IMR-90 (cell line): Measurements from ENCODE around the gene ANO9. TPM values are rescaled to one million over a fixed set of nuclear protein-coding genes. Genes with fewer than 3 reads are reported as not detected.
A peak's percentile ranks its signal among the peaks of the same experiment; 100 is the strongest.

Experiments
- ATAC-seq: fragments of 200-7000 bp; cut with Tn5 transposase; 2 replicates; pipeline ENCODE4 v1.9.1; 2020; ENCODE audit warnings: low read depth, mild to moderate bottlenecking, moderate library complexity
- BruUV-seq: library from RNA; stranded (reverse); fragments of 400-500 nt; replicated peaks from 2 replicates; lab custom pipeline; 2021; lab: Mats Ljungman, UMichigan
- CTCF ChIA-PET: fragments of 300-600 bp; formaldehyde crosslinking; extraction: SDS; loops from one replicate; lab custom pipeline; 2021; ENCODE audit warnings: antibody characterized with exemption; lab: Yijun Ruan, JAX
- POLR2A ChIA-PET: fragments of 300-600 bp; sonication (Branson Sonifier 250); formaldehyde crosslinking; loops from one replicate; lab custom pipeline; 2022; ENCODE audit warnings: antibody characterized with exemption; ENCODE audit not compliant: unreplicated experiment; lab: Charles Lee
- DNase-seq: peaks from one replicate; pipeline ENCODE4 v3.0.0; 2013
- H2AFZ ChIP-seq: replicated peaks from 2 replicates; pipeline ENCODE3; 2013; ENCODE audit warnings: low read length, mild to moderate bottlenecking; ENCODE audit not compliant: poor library complexity
- H2AK5ac ChIP-seq: 2 replicates; pipeline ENCODE4 v1.6.1; 2013; ENCODE audit warnings: low read depth, low read length, inconsistent platforms
- H2AK9ac ChIP-seq: replicated peaks from 2 replicates; pipeline ENCODE3; 2013; ENCODE audit warnings: mild to moderate bottlenecking, low read depth, low read length, moderate library complexity; ENCODE audit not compliant: poor library complexity
- H2BK120ac ChIP-seq: 2 replicates; pipeline ENCODE4 v1.6.1; 2013; ENCODE audit warnings: low read depth, low read length, inconsistent platforms
- H2BK15ac ChIP-seq: 3 replicates; pipeline ENCODE4 v1.6.1; 2013; ENCODE audit warnings: low read depth, low read length, inconsistent platforms
- H2BK20ac ChIP-seq: 2 replicates; pipeline ENCODE4 v1.6.1; 2013; ENCODE audit warnings: low read depth, mild to moderate bottlenecking, inconsistent platforms, low read length, moderate library complexity
- H2BK5ac ChIP-seq: 2 replicates; pipeline ENCODE4 v1.6.1; 2013; ENCODE audit warnings: mild to moderate bottlenecking, low read depth, low read length, inconsistent platforms; ENCODE audit not compliant: poor library complexity, severe bottlenecking
- H3K14ac ChIP-seq: replicated peaks from 2 replicates; pipeline ENCODE4 v1.6.1; 2013; ENCODE audit warnings: low read depth, low read length, inconsistent platforms
- H3K18ac ChIP-seq: 2 replicates; pipeline ENCODE4 v1.6.1; 2013; ENCODE audit warnings: low read depth, low read length, control low read depth
- H3K23ac ChIP-seq: 2 replicates; pipeline ENCODE4 v1.6.1; 2013; ENCODE audit warnings: low read depth, low read length, inconsistent platforms
- H3K27ac ChIP-seq: 2 replicates; pipeline ENCODE4 v1.5.1; 2013; ENCODE audit warnings: mild to moderate bottlenecking, control low read depth, low read length; ENCODE audit not compliant: insufficient read depth
- H3K27me3 ChIP-seq: 2 replicates; pipeline ENCODE4 v1.6.1; 2013; ENCODE audit warnings: low read length; ENCODE audit not compliant: control insufficient read depth, insufficient read depth
- H3K36me3 ChIP-seq: 2 replicates; pipeline ENCODE4 v1.6.1; 2013; ENCODE audit warnings: low read length, mixed read lengths; ENCODE audit not compliant: control insufficient read depth, insufficient read depth
- H3K4ac ChIP-seq: 2 replicates; pipeline ENCODE4 v1.6.1; 2013; ENCODE audit warnings: low read depth, low read length, inconsistent platforms
- H3K4me1 ChIP-seq: 2 replicates; pipeline ENCODE4 v1.6.1; 2013; ENCODE audit warnings: low read length, mixed read lengths; ENCODE audit not compliant: control insufficient read depth, insufficient read depth
- H3K4me2 ChIP-seq: 2 replicates; pipeline ENCODE4 v1.6.1; 2013; ENCODE audit warnings: low read depth, mild to moderate bottlenecking, control low read depth, low read length, moderate library complexity
- H3K4me3 ChIP-seq: 2 replicates; pipeline ENCODE4 v1.5.1; 2013; ENCODE audit warnings: low read depth, mild to moderate bottlenecking, control low read depth, low read length, moderate library complexity; ENCODE audit not compliant: insufficient read depth
- H3K56ac ChIP-seq: 2 replicates; pipeline ENCODE4 v1.6.1; 2013; ENCODE audit warnings: low read length, inconsistent platforms; ENCODE audit not compliant: insufficient read depth; ENCODE audit errors: extremely low read depth
- H3K79me1 ChIP-seq, 2 experiments: 2 replicates each; pipeline ENCODE4 v1.6.1; 2013; ENCODE audit warnings: low read length in 2 of 2, inconsistent platforms in 1 of 2, low read depth in 1 of 2
- H3K9ac ChIP-seq: 2 replicates; pipeline ENCODE4 v1.6.1; 2013; ENCODE audit warnings: low read depth, low read length, control low read depth
- H3K9me1 ChIP-seq: 2 replicates; pipeline ENCODE4 v1.6.1; 2013; ENCODE audit warnings: low read length, inconsistent platforms; ENCODE audit not compliant: insufficient read depth
- H3K9me3 ChIP-seq: 2 replicates; pipeline ENCODE4 v1.6.1; 2013; ENCODE audit warnings: low read length; ENCODE audit not compliant: control insufficient read depth, insufficient read depth
- H4K20me1 ChIP-seq: 2 replicates; pipeline ENCODE4 v1.6.1; 2013; ENCODE audit warnings: low read length, inconsistent platforms; ENCODE audit not compliant: insufficient read depth
- H4K5ac ChIP-seq: 2 replicates; pipeline ENCODE4 v1.6.1; 2013; ENCODE audit warnings: mild to moderate bottlenecking, low read depth, low read length, control low read depth
- H4K8ac ChIP-seq, 2 experiments: 2 replicates each; pipeline ENCODE4 v1.6.1; 2013; ENCODE audit warnings: low read depth in 2 of 2, low read length in 2 of 2, control low read depth in 1 of 2, inconsistent platforms in 1 of 2
- H4K91ac ChIP-seq: 2 replicates; pipeline ENCODE4 v1.6.1; 2013; ENCODE audit warnings: low read depth, low read length, inconsistent platforms; ENCODE audit not compliant: insufficient read depth
- FOS ChIP-seq: fragments of 150-350 bp; IDR thresholded peaks from 2 replicates; pipeline ENCODE4 v1.6.1; 2016; ENCODE audit warnings: low read depth, low read length
- MAFK ChIP-seq: IDR thresholded peaks from 2 replicates; pipeline ENCODE4 v1.6.1; 2012; ENCODE audit warnings: low read depth, low read length, improper control_type of control experiment
- MAZ ChIP-seq: IDR thresholded peaks from 2 replicates; pipeline ENCODE4 v1.6.1; 2012; ENCODE audit warnings: low read depth, mild to moderate bottlenecking, low read length, improper control_type of control experiment, moderate library complexity, borderline replicate concordance
- POLR2A ChIP-seq: IDR thresholded peaks from 2 replicates; pipeline ENCODE4 v1.6.1; 2012; ENCODE audit warnings: mild to moderate bottlenecking, low read depth, low read length
- RAD21 ChIP-seq: IDR thresholded peaks from 2 replicates; pipeline ENCODE4 v1.6.1; 2012; ENCODE audit warnings: low read length, improper control_type of control experiment
- RFX5 ChIP-seq: IDR thresholded peaks from 2 replicates; pipeline ENCODE4 v1.8.0; 2012; ENCODE audit warnings: low read depth, mild to moderate bottlenecking, low read length, moderate library complexity
- WGBS, 2 experiments: methylation state at CpG; one replicate each; pipeline versions ENCODE4 v1.1.5 to v1.1.7; 2013; ENCODE audit warnings: missing lambda C conversion rate in 2 of 2; ENCODE audit not compliant: insufficient read length in 1 of 2; ENCODE audit errors: extremely low coverage in 2 of 2; 5-methylcytosine and 5-hydroxymethylcytosine counted together
- dilution Hi-C: fragments of 300-500 bp; cut with HindIII; formaldehyde crosslinking; loops from one replicate; pipeline ENCODE4 v1.14.3; 2018; ENCODE audit warnings: low sequenced_read_pairs; ENCODE audit not compliant: unreplicated experiment
- in situ Hi-C: fragments of 300-500 bp; cut with MboI; formaldehyde crosslinking; loops from 3 replicates; pipeline ENCODE4 v1.14.3; 2019; ENCODE audit warnings: low sequenced_read_pairs, inconsistent platforms, mixed read lengths
- intact Hi-C: fragments of 100-400 bp; cut with micrococcal nuclease; formaldehyde crosslinking; loops from 2 replicates; pipeline ENCODE4 v1.10.0; 2022
- polyA plus RNA-seq, 3 experiments: library from polyadenylated mRNA; depleted of rRNA; stranded (reverse); fragments of >200 nt; gene quantifications; 2 replicates each; pipeline ENCODE4 v1.2.3, GENCODE V29; 2012; ENCODE audit warnings: low replicate concordance in 1 of 3
- total RNA-seq: library from RNA; depleted of rRNA; stranded (reverse); fragments of >200 nt; gene quantifications from 2 replicates; pipeline ENCODE4 v1.2.3, GENCODE V29; 2012
- TF ChIP-seq, protein P1 (sequence below): fragments of 150-350 bp; IDR thresholded peaks from 2 replicates; pipeline ENCODE4 v1.6.1; 2017; ENCODE audit warnings: mild to moderate bottlenecking, antibody characterized with exemption, low read length, low read depth

Gene ANO9
- total and polyA plus RNA-seq, 2 of the 4 experiments (the other 2 are of a cell fraction): not detected

DNA sequence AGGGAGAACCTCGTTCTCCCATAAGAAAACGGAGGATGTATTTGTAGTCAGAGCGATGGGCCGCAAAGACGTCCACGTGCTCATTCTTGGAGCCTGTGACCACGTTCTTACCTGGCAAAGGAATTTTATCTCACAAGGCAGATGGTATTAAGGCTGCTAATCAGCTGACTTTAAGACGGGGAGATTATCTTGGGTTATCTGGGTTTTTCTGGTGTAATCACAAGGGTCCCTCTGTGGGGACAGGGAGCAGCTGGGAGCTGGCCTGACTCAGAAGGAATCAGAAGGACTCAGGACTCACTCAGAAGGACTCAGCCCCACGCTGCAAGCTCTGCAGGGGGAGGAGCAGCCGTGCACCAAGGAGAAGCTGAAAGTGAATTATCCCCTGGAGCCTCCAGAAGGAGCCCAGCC lies 19.6 kb downstream of the ANO9 start:
- no peaks in the 10 kb centered on the region for H3K9me3 ChIP-seq
- H3K36me3 ChIP-seq: no peaks in the 10 kb centered on the region
- no peak overlapping the region for H2AK5ac ChIP-seq
- H2AFZ ChIP-seq: no peak overlapping the region
- no peak overlapping the region for H2BK20ac ChIP-seq
- H3K27me3 ChIP-seq: peaks cover 44% of the 10 kb centered on the region
- H4K5ac ChIP-seq: no peak overlapping the region
- intact Hi-C loops (no loop called here), dilution Hi-C loops (no loop called here), in situ Hi-C loops (no loop called here)
- H3K79me1 ChIP-seq: no peaks in the 10 kb centered on the region
- H2BK120ac ChIP-seq: no peak overlapping the region
- H2AK9ac ChIP-seq: no peak overlapping the region
- no peak overlapping the region for H4K8ac ChIP-seq
- no TSS peak for BruUV-seq
- H3K18ac ChIP-seq: no peak overlapping the region
- H4K91ac ChIP-seq: no peak overlapping the region
- H3K4me3 ChIP-seq: no peak overlapping the region
- H3K56ac ChIP-seq: no peak overlapping the region
- no peaks in the 10 kb centered on the region for H4K20me1 ChIP-seq
- no peak overlapping the region for H2BK5ac ChIP-seq
- ChIA-PET POLR2A (no interaction called here), CTCF (interaction anchor here (1.1 kb wide), 1 partner anchor 27 kb away, joined by 4 read pairs; no protein-coding TSS in a partner anchor)
- no peaks in the 10 kb centered on the region for H3K4me1 ChIP-seq
- H3K4me2 ChIP-seq: no peak overlapping the region
- WGBS, 2 experiments: 14% methylated on average over 1 of the region's 10 CpGs; no CpG with 5 or more reads in 1 of the 2 experiments
- H2BK15ac ChIP-seq: no peak overlapping the region
- no peaks in the 10 kb centered on the region for H3K9me1 ChIP-seq
- no peak overlapping the region for H3K4ac ChIP-seq
- TF ChIP-seq RAD21 (no peak), FOS (no peak), RFX5 (no peak), MAFK (no peak), MAZ (no peak), POLR2A (no peak)
- TF ChIP-seq, protein P1, sequence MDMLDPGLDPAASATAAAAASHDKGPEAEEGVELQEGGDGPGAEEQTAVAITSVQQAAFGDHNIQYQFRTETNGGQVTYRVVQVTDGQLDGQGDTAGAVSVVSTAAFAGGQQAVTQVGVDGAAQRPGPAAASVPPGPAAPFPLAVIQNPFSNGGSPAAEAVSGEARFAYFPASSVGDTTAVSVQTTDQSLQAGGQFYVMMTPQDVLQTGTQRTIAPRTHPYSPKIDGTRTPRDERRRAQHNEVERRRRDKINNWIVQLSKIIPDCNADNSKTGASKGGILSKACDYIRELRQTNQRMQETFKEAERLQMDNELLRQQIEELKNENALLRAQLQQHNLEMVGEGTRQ: no peak
- no peak overlapping the region for H3K23ac ChIP-seq
- no peak overlapping the region for H3K9ac ChIP-seq
- no peak for DNase-seq
- H3K14ac ChIP-seq: no peak overlapping the region
- no peak overlapping the region for H3K27ac ChIP-seq
- peak; percentile 27 for ATAC-seq
